B cell (primary cell): ENCODE data around the gene NPAS1. TPM values are rescaled to one million over a fixed set of nuclear protein-coding genes. Genes with fewer than 3 reads are reported as not detected.

Experiments
- ATAC-seq: fragments of 200-7000 bp; cut with Tn5 transposase; one replicate; pipeline ENCODE4 v1.10.0; 2021; ENCODE audit warnings: low read depth, mild to moderate bottlenecking, moderate number of reproducible peaks, moderate library complexity
- CTCF ChIA-PET: fragments of 350-600 bp; sonication (Branson Sonifier 250); formaldehyde crosslinking; loops from one replicate; lab custom pipeline; 2021; ENCODE audit warnings: antibody characterized with exemption, inconsistent platforms; lab: Charles Lee
- POLR2A ChIA-PET: fragments of 350-600 bp; sonication (Branson Sonifier 250); formaldehyde crosslinking; loops from one replicate; lab custom pipeline; 2021; ENCODE audit warnings: antibody characterized with exemption; lab: Charles Lee
- DNase-seq: peaks from one replicate; pipeline ENCODE4 v3.0.0; 2013
- H2AFZ ChIP-seq: 2 replicates; pipeline ENCODE4 v1.6.1; 2012; ENCODE audit warnings: mild to moderate bottlenecking, low read depth, low read length; ENCODE audit not compliant: insufficient read depth, poor library complexity, severe bottlenecking
- H3K27ac ChIP-seq, 2 donors: 1 replicate in 1 of 2; 2 replicates in 1 of 2; pipeline ENCODE4 v1.5.1; 2012 to 2013; ENCODE audit warnings: low read length in 2 of 2, mild to moderate bottlenecking in 2 of 2, moderate library complexity in 1 of 2
- H3K27me3 ChIP-seq, 4 experiments: fragments of 200-600 bp in 1 of 4; sonication (generic) in 1 of 4; replicated peaks in 1 of 4; 1 replicate in 2 of 4; 2 replicates in 2 of 4; pipeline versions ENCODE4 v1.6.1 to v1.7.0; 2013 to 2016; ENCODE audit warnings: low read length in 3 of 4, mild to moderate bottlenecking in 2 of 4, mixed read lengths in 1 of 4, moderate library complexity in 1 of 4; ENCODE audit not compliant: insufficient read depth in 4 of 4, control insufficient read depth in 3 of 4; ENCODE audit errors: control extremely low read depth in 1 of 4
- H3K36me3 ChIP-seq, 2 experiments: replicated peaks in 1 of 2; 1 replicate in 1 of 2; 2 replicates in 1 of 2; pipeline versions ENCODE4 v1.6.1 to v1.7.1; 2013; ENCODE audit warnings: low read length in 1 of 2; ENCODE audit not compliant: insufficient read depth in 2 of 2, control insufficient read depth in 1 of 2; ENCODE audit errors: control extremely low read depth in 1 of 2, extremely low read depth in 1 of 2
- H3K4me1 ChIP-seq, 2 donors: fragments of 200-600 bp in 1 of 2; sonication (generic) in 1 of 2; 1 replicate in 1 of 2; 2 replicates in 1 of 2; pipeline versions ENCODE4 v1.5.1 to v1.6.1; 2013 to 2017; ENCODE audit warnings: low read length in 2 of 2; ENCODE audit not compliant: control insufficient read depth in 2 of 2, insufficient read depth in 2 of 2
- H3K4me2 ChIP-seq: replicated peaks from 2 replicates; pipeline ENCODE3; 2012; ENCODE audit warnings: mild to moderate bottlenecking, low read depth, low read length; ENCODE audit not compliant: poor library complexity, severe bottlenecking
- H3K4me3 ChIP-seq, 5 experiments: fragments of 200-600 bp in 1 of 5; sonication (generic) in 1 of 5; 1 replicate in 3 of 5; 2 replicates in 2 of 5; pipeline versions ENCODE4 v1.5.1 to v1.7.0; 2011 to 2016; ENCODE audit warnings: low read length in 4 of 5, mild to moderate bottlenecking in 4 of 5, low read depth in 2 of 5, control low read depth in 1 of 5, moderate library complexity in 1 of 5; ENCODE audit not compliant: insufficient read depth in 1 of 5; ENCODE audit errors: control extremely low read depth in 1 of 5, extremely low read depth in 1 of 5
- H3K79me2 ChIP-seq: fragments of 200-600 bp; sonication (generic); one replicate; pipeline ENCODE4 v1.6.0; 2016; ENCODE audit warnings: low read length; ENCODE audit not compliant: control insufficient read depth, insufficient read depth
- H3K9ac ChIP-seq: fragments of 200-600 bp; sonication (generic); 2 replicates; pipeline ENCODE4 v1.6.1; 2017; ENCODE audit warnings: mild to moderate bottlenecking, low read length, moderate library complexity
- H3K9me3 ChIP-seq, 3 donors: one replicate each; pipeline versions ENCODE4 v1.6.1 to v1.7.1; 2013; ENCODE audit warnings: low read length in 2 of 3; ENCODE audit not compliant: control insufficient read depth in 2 of 3, insufficient read depth in 1 of 3; ENCODE audit errors: control extremely low read depth in 1 of 3
- H4K20me1 ChIP-seq: 2 replicates; pipeline ENCODE4 v1.6.0; 2012; ENCODE audit warnings: mild to moderate bottlenecking, low read length; ENCODE audit not compliant: insufficient read depth, control insufficient read depth, poor library complexity, severe bottlenecking
- H3K27ac Mint-ChIP-seq: one replicate; pipeline ENCODE4 v1.8.0; 2021; ENCODE audit warnings: mixed read lengths
- H3K27me3 Mint-ChIP-seq: one replicate; pipeline ENCODE4 v1.8.0; 2021; ENCODE audit warnings: mixed read lengths
- H3K4me1 Mint-ChIP-seq: one replicate; pipeline ENCODE4 v1.8.0; 2021; ENCODE audit warnings: mixed read lengths
- H3K4me3 Mint-ChIP-seq: one replicate; pipeline ENCODE4 v1.8.0; 2021; ENCODE audit warnings: mixed read lengths
- H3K9me3 Mint-ChIP-seq: one replicate; pipeline ENCODE4 v1.8.0; 2022; ENCODE audit warnings: mixed read lengths; ENCODE audit not compliant: insufficient read depth
- CTCF ChIP-seq: fragments of 200-600 bp; IDR thresholded peaks from one replicate; pipeline ENCODE4 v1.8.0; 2022; ENCODE audit warnings: antibody characterized with exemption, mild to moderate bottlenecking
- EZH2 ChIP-seq: IDR thresholded peaks from 2 replicates; pipeline ENCODE4 v1.6.1; 2012; ENCODE audit warnings: borderline replicate concordance, low read depth, mild to moderate bottlenecking, moderate library complexity, low read length; ENCODE audit not compliant: insufficient read depth, poor library complexity, severe bottlenecking
- WGBS: methylation state at CpG from one replicate; pipeline ENCODE4 v1.1.5; 2013; ENCODE audit warnings: missing lambda C conversion rate; ENCODE audit not compliant: insufficient coverage; 5-methylcytosine and 5-hydroxymethylcytosine counted together
- intact Hi-C: fragments of 100-400 bp; cut with micrococcal nuclease; formaldehyde crosslinking; loops from one replicate; pipeline ENCODE4 v1.10.0; 2022
- polyA plus RNA-seq: library from polyadenylated mRNA; depleted of rRNA; stranded (reverse); fragments of >200 nt; gene quantifications from 2 replicates; pipeline ENCODE4 v1.2.3, GENCODE V29; 2012
- total RNA-seq, 2 donors: library from RNA; stranded (reverse); fragments of 120-200 nt in 1 of 2; gene quantifications; 1 replicate in 1 of 2; 2 replicates in 1 of 2; pipeline versions ENCODE4 v1.2.3 to v1.2.4, GENCODE V29; 2013 to 2022

Gene NPAS1
- total and polyA plus RNA-seq, 2 donors (not counting 1 experiment from before 2014, with no cell fraction given) = 1.1 to 1.7 TPM

- POLR2A ChIA-PET = interaction anchor here (0.7 kb wide), 1 partner anchor 325 kb away, joined by 4 read pairs; no protein-coding TSS in a partner anchor
- no peaks in the 10 kb centered on the region for H3K9me3 Mint-ChIP-seq
- CTCF ChIA-PET = interaction anchor here (1.0 kb wide), 1 partner anchor 23 kb away, joined by 4 read pairs; no protein-coding TSS in a partner anchor
- Histone ChIP-seq H3K9ac (no peak overlapping the region), H3K36me3 (no peaks in the 10 kb centered on the region), H3K4me2 (no peak overlapping the region), H3K27ac (no peak overlapping the region), H3K79me2 (no peaks in the 10 kb centered on the region), H3K9me3 (no peaks in the 10 kb centered on the region), H3K4me1 (no peaks in the 10 kb centered on the region), H3K27me3 (no peaks in the 10 kb centered on the region), H4K20me1 (no peaks in the 10 kb centered on the region), H3K4me3 (no peak overlapping the region), H2AFZ (no peak overlapping the region)
- no peaks in the 10 kb centered on the region for H3K4me1 Mint-ChIP-seq
- H3K27ac Mint-ChIP-seq = no peak overlapping the region
- intact Hi-C loops = no loop called here
- TF ChIP-seq CTCF = no peak
- TF ChIP-seq EZH2 = no peak
- WGBS = 96% methylated on average over 10 of the region's 11 CpGs
- no peak overlapping the region for H3K4me3 Mint-ChIP-seq
- H3K27me3 Mint-ChIP-seq = peaks cover 4% of the 10 kb centered on the region
- ATAC-seq (no peak), DNase-seq (no peak)
Observed at GRCh38 chr19:47058621-47059022, 39.0 kb downstream of the NPAS1 start.

GRCh38 chr19:47063874-47064273, 44.2 kb downstream of the NPAS1 start:
- intact Hi-C loops = no loop called here
- DNase-seq (no peak), ATAC-seq (no peak)
- Mint-ChIP-seq H3K4me3 (no peak overlapping the region), H3K4me1 (no peaks in the 10 kb centered on the region), H3K27me3 (no peaks in the 10 kb centered on the region), H3K27ac (no peak overlapping the region), H3K9me3 (no peaks in the 10 kb centered on the region)
- Histone ChIP-seq H3K27me3 (no peaks in the 10 kb centered on the region), H3K9me3 (no peaks in the 10 kb centered on the region), H3K9ac (no peak overlapping the region), H3K27ac (no peak overlapping the region), H3K36me3 (peaks cover 1 to 36% of the 10 kb centered on the region in 2 experiments), H2AFZ (no peak overlapping the region), H3K4me3 (no peak overlapping the region), H3K4me1 (no peaks in the 10 kb centered on the region), H3K4me2 (no peak overlapping the region), H3K79me2 (no peaks in the 10 kb centered on the region), H4K20me1 (peaks cover 33% of the 10 kb centered on the region)
- ChIA-PET CTCF (interaction anchor here (0.6 kb wide), 2 partner anchors 25 to 1785 kb away, joined by 4 read pairs; no protein-coding TSS in a partner anchor), POLR2A (interaction anchor here (0.6 kb wide), 1 partner anchor 169 kb away, joined by 3 read pairs; no protein-coding TSS in a partner anchor)
- 91% methylated on average over 5 of the region's 6 CpGs for WGBS
- TF ChIP-seq EZH2 (no peak), CTCF (no peak)
